ENCODE measurements around the gene TECPR2. TPM values are rescaled to one million over a fixed set of nuclear protein-coding genes. Genes with fewer than 3 reads are reported as not detected.
A peak's percentile ranks its signal among the peaks of the same experiment; 100 is the strongest.

Gene TECPR2
- total and polyA plus RNA-seq, 8 donors = 3.3 to 18.2 (median 10.5) TPM

- no peak overlapping the region for H3K4me3 ChIP-seq
- DNase-seq (no peak), FAIRE-seq (no peak), ATAC-seq (no peak)
- intact Hi-C loops (cut with DNase I) = no loop called here
- no peaks in the 10 kb centered on the region for H3K36me3 ChIP-seq
- no peak overlapping the region for H3K27ac ChIP-seq
- no peaks in the 10 kb centered on the region for H3K27me3 ChIP-seq
- TF ChIP-seq, protein P1, sequence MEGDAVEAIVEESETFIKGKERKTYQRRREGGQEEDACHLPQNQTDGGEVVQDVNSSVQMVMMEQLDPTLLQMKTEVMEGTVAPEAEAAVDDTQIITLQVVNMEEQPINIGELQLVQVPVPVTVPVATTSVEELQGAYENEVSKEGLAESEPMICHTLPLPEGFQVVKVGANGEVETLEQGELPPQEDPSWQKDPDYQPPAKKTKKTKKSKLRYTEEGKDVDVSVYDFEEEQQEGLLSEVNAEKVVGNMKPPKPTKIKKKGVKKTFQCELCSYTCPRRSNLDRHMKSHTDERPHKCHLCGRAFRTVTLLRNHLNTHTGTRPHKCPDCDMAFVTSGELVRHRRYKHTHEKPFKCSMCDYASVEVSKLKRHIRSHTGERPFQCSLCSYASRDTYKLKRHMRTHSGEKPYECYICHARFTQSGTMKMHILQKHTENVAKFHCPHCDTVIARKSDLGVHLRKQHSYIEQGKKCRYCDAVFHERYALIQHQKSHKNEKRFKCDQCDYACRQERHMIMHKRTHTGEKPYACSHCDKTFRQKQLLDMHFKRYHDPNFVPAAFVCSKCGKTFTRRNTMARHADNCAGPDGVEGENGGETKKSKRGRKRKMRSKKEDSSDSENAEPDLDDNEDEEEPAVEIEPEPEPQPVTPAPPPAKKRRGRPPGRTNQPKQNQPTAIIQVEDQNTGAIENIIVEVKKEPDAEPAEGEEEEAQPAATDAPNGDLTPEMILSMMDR (IDR thresholded peaks at IDR 0.05) = no peak
- H3K4me1 ChIP-seq = no peaks in the 10 kb centered on the region
- no peaks in the 10 kb centered on the region for H3K9me3 ChIP-seq
These were observed 15.0 kb downstream of the TECPR2 start for GRCh38 chr14:102377696-102378095.

DNA sequence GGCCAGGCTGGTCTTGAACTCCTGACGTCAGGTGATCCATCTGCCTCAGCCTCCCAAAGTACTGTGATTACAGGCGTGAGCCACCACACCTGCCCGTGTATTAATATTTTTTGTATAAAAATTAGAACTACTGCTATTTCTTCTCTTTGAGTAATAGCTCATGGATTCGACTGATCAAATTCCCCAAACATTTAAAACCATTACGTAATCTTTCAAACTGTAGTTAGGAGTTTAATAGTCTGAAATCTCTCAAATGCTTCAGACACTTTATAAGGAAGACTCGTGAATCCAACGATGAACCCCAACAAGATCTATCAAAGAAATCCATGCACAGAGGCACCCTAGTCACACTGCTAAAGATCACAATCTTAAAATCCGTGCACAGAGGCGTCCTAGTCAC is 16.1 kb downstream of the TECPR2 start:
- ATAC-seq (no peak), DNase-seq (no peak), FAIRE-seq (no peak)
- no peak overlapping the region for H3K4me3 ChIP-seq
- 95 to 98% methylated on average over 9 of the region's 9 CpGs for WGBS, 2 donors
- H3K27me3 ChIP-seq = no peaks in the 10 kb centered on the region
- no peaks in the 10 kb centered on the region for H3K36me3 ChIP-seq
- TF ChIP-seq, protein P1 (IDR thresholded peaks at IDR 0.05) = no peak
- no peak overlapping the region for H3K27ac ChIP-seq
- no peaks in the 10 kb centered on the region for H3K9me3 ChIP-seq
- intact Hi-C loops (cut with DNase I) = no loop called here
- no peaks in the 10 kb centered on the region for H3K4me1 ChIP-seq

- Histone ChIP-seq H3K36me3 (no peaks in the 10 kb centered on the region), H3K4me1 (peaks cover 0 to 7% (median 0%) of the 10 kb centered on the region in 3 donors), H3K4me3 (no peak overlapping the region), H3K27me3 (no peaks in the 10 kb centered on the region), H3K27ac (no peak overlapping the region), H3K9me3 (no peaks in the 10 kb centered on the region)
- no peak for ATAC-seq
- intact Hi-C loops (cut with DNase I) = no loop called here
- FAIRE-seq = no peak
- DNase-seq = no peak
- TF ChIP-seq, protein P1 (IDR thresholded peaks at IDR 0.05) = no peak
These were observed 24.3 kb downstream of the TECPR2 start for GRCh38 chr14:102387086-102387485.

DNA sequence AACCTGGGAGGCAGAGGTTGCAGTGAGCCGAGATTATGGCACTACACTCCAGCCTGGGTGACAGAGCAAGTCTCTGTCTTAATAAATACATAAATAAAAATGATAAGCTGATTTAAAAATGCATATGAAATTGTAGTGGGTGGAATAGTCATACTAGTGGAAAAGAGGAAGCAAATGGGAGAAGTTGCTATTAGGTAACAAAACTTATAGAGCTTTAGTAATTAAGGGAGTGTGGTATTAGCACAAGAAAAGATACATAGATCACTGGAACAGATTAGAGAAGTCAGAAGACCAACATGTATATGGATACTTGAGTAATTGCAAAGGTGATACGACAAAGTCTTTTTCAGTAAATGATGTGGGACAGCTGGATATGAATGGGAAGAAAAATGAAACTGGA is 26.5 kb downstream of the TECPR2 start:
- no peaks in the 10 kb centered on the region for H3K36me3 ChIP-seq
- intact Hi-C loops (cut with DNase I) = no loop called here
- H3K4me3 ChIP-seq = no peak overlapping the region
- no peaks in the 10 kb centered on the region for H3K9me3 ChIP-seq
- 86 to 93% methylated on average over 2 of the region's 2 CpGs for WGBS, 2 donors
- FAIRE-seq = no peak
- TF ChIP-seq, protein P1 (IDR thresholded peaks at IDR 0.05) = no peak
- no peak for ATAC-seq
- H3K27me3 ChIP-seq = no peaks in the 10 kb centered on the region
- H3K4me1 ChIP-seq = peaks cover 0 to 7% (median 0%) of the 10 kb centered on the region in 3 donors
- H3K27ac ChIP-seq = peak overlapping the region in 2 of 4 donors; percentile 57 to 59
- no peak for DNase-seq

GRCh38 chr14:102390064-102390855 is 27.5 kb downstream of the TECPR2 start:
- Histone ChIP-seq H3K27ac (peak overlapping the region in 3 of 4 donors; percentile 51 to 59 (median 57)), H3K4me1 (peaks cover 0 to 7% (median 0%) of the 10 kb centered on the region in 3 donors), H3K9me3 (no peaks in the 10 kb centered on the region), H3K36me3 (no peaks in the 10 kb centered on the region), H3K27me3 (no peaks in the 10 kb centered on the region), H3K4me3 (no peak overlapping the region)
- TF ChIP-seq, protein P1 (IDR thresholded peaks at IDR 0.05) = no peak
- DNase-seq = no peak
- FAIRE-seq = no peak
- intact Hi-C loops (cut with DNase I) = no loop called here
- ATAC-seq = peak in 2 of 4 donors; percentile 47 to 57
- whole genome bisulfite sequencing, 2 donors = 49 to 60% methylated on average over 2 of the region's 2 CpGs

All from pancreas (tissue), 10 donors.